NK-92 (cell line): Measurements from ENCODE around the gene LDLRAD3.

ENCODE experiments used
- DNase-seq: peaks from one replicate; lab custom pipeline; 2025; ENCODE audit not compliant: unreplicated experiment; lab: John Stamatoyannopoulos, UW

LDLRAD3 gene

GRCh38 chr11:36264011-36264972 lies 320.4 kb downstream of the LDLRAD3 start:
- DNase-seq = no peak

GRCh38 chr11:36264973-36265344 lies 321.1 kb downstream of the LDLRAD3 start:
- no peak for DNase-seq

- DNase-seq = no peak
These were observed 322.1 kb downstream of the LDLRAD3 start for GRCh38 chr11:36265793-36266628.

GRCh38 chr11:36266767-36267166 lies 322.9 kb downstream of the LDLRAD3 start:
- no peak for DNase-seq

DNA sequence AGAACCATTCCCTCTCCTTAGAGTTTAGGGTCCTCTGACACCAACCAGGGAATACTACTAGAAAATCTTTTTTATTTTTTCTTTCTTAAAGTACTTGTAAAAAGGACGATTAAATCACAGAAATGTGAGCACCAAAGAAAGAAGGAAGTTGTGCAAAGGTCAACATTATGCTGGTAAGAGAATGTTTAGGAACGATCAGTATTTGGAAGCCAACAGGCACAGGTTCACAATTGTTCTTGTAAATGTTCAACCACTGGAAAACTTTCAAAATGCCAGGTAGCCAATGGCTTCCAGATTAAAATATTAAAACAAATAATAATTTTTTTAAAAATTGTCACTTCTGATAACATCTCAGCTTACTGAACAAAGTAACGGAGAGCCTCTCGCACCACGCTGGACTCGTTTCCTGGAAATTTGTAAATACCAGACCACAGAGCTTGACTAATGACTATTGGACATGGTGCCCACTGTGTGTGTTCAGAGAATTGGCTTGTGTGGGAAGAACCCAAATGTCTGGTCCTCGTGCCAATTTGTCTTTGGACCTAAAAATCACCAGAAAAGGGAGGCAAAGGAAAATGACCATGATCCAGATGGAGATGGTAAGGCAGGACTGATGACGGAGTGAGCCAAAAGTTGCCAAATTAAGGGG lies 324.6 kb downstream of the LDLRAD3 start:
- no peak for DNase-seq

- DNase-seq = no peak
These were observed 326.8 kb downstream of the LDLRAD3 start for GRCh38 chr11:36270701-36271100.

DNA sequence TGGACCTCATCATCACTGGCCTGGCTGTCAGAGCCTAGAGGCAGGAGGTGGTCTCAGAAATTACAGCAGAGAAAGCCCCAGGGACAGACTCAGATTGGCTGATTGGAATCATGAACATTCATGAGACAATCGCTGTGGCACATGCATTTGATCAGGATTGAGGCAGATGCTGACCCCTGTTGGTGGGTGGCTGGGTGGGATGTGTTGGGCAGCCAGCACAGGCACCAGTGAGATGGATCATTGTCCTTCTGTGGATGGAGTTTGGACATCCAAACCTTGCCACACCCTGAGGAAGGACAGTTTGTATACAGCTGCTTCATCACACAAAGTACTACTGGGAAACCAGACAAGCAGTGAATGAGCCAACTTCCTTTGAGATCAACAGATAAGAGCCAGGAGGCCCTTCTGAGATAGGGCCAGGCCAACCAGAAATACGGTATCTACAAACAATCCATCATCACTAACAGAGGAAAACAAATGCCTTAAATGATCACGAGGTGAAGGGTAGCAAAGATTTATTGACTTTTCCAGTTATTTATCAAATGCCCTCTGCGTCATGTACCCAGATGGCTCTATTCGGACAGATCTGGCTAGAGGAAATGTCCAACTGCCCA lies 328.0 kb downstream of the LDLRAD3 start:
- DNase-seq = no peak

- DNase-seq = no peak
These were observed 329.2 kb downstream of the LDLRAD3 start for GRCh38 chr11:36273110-36273509.

- no peak for DNase-seq
These were observed 330.6 kb downstream of the LDLRAD3 start for GRCh38 chr11:36274414-36274813.

DNA sequence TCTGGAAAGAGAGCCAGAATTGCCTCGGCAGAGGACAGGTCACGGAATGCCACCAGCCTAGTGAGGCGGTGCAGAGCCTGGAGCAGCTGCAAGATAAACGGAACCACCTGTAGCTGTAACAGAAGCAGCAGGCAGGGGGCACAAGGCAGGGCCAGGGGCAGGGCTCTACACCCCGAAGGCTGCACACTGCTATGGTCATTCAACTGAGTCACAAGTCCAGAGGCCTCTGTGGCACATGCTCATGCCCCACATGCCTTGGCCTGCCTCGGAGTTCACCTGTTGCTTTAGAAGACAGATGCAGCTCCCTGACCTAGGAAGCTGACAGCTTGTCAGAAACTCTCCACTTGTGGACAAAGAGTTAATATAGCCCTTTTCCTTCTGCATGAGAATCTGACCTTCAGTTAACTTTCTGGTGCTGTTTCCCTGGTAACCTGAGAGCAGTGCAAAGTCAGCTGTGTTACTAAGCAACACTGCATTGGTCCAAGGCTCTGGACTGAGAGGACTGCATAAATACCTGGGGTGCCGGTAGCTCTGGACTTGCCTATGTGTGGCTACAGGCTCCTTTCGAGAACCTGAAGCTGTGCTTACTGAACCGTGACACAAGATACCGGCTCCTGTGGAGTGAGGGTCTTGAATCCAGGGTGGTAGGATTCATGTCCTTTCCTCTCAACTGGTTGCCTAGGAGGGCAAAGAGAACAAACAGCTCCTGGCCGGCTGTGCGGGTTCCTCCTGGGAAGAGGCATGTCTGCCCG lies 334.8 kb downstream of the LDLRAD3 start:
- no peak for DNase-seq

GRCh38 chr11:36280531-36280930 lies 336.7 kb downstream of the LDLRAD3 start:
- no peak for DNase-seq
